GM19193 (cell line): ENCODE results near the gene TRPV3.

Experiments used
- POLR2A ChIP-seq: IDR thresholded peaks from 4 replicates; pipeline ENCODE4 v1.6.1; 2011; ENCODE audit not compliant: insufficient read depth, insufficient read length; ENCODE audit errors: extremely low read depth

Gene TRPV3

GRCh38 chr17:3556916-3557767 is 470 bp downstream of the TRPV3 start:
- TF ChIP-seq POLR2A, result no peak

GRCh38 chr17:3556239-3556915 is 1.2 kb downstream of the TRPV3 start:
- TF ChIP-seq POLR2A, result no peak

- TF ChIP-seq POLR2A, result no peak
Measured at GRCh38 chr17:3555189-3555796, 2.3 kb downstream of the TRPV3 start.

- TF ChIP-seq POLR2A, result no peak
Measured at GRCh38 chr17:3554440-3554839, 3.2 kb downstream of the TRPV3 start.

DNA sequence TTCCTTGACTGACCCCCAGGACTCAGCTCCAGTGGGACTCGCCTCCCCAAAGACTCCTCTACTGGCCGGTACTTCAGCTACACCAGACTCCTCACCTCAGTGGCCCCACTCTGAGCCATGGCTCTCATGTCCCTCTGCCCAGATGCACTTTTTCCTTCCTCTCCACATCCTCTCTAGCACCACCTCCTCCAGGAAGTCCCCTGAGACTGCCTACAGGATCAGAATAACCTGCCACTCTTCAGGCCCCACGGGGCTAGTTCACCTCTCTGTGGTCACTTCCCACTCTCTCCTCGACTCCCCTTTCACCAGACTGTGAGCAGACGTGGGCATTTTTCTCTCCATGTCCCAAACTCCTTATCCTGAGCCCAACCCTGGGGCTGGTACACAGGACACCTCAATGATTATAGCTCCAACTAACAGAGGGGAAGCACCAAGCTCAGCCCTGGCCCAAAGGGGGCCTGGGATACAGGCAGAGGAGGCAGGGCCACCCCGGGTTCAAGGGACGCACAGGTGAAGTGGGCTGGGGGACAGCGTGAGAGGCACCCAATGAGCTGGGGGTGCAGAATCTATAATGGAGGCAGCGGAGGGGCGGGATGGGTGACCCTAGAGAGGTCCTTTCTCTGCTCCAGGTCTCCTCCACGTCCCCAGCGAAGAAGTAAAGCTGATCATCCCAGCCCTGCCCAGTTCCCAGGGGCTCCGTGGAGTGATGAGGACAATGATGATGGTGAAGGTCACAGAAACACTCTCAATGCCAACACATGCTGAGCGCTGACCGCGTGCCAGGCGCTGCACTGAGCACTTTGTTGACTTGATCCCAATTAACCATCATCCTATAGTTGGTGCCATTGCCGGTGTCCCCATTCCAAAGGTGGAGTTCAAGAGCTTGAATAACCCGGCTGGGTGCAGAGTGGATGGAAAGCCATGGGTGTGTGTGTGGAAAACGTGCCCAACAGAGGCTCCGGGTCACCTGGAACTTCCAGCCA is 3.9 kb downstream of the TRPV3 start:
- TF ChIP-seq POLR2A, result no peak

GRCh38 chr17:3552916-3553315 is 4.7 kb downstream of the TRPV3 start:
- TF ChIP-seq POLR2A, result no peak

DNA sequence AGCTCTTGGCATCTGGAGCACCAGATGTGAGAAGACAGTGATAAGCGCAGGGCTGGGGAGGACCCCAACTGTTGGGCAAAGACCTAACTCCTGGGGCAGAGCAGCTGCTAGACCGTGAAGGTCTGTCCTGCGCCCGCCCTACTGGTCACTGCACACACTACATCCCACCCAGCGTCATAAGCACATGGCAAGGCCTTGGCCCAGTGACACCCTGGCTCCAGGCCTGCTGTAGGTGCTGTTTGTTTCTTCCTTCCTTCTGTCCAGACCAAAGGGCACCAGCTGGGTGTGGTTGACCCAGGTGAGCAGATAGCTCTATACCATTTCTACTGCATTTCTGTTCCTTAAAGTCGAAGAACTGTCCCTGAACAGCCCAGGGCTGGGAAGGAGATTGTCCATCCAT is 6.4 kb downstream of the TRPV3 start:
- TF ChIP-seq POLR2A, result no peak

- TF ChIP-seq POLR2A, result no peak
Measured at GRCh38 chr17:3549610-3550162, 7.9 kb downstream of the TRPV3 start.

DNA sequence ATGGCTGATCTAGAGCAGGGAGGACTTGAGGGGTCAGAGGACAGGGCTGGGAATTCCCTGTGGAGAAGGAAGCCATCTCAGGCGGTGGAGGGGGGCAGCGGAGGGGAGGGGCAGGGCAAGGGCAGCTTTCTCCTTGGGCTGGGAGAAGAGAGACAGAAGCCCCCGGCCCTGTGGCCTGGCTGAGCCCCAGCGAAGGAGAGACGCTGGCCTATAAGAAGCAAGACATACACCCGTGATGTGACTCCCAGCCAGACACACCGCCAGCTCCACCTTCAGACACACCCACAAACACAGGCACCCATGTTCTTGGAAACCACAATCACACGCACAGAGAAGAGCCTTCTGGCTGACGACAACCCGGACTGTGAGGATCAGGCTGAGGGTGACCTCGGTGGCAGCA is 10.0 kb downstream of the TRPV3 start:
- no peak for TF ChIP-seq POLR2A

DNA sequence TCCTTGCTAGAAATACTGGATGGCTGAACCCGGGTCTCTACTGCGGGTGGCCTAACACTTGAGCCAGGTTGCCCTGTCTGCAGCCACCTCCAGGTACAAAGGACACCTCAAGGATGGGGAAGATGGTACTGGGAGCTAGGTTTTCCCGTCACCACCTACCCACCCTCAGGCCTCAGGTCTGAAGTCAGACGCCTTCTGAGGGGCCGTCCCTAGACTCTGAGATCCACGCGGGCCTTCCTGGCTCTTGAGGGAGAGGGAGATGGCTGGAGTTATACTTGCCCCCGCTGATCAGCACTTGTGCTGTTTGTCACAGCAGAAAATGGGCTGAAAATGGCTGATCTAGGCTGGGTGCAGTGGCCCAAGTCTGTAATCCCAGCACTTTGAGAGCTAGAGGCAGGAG is 10.6 kb downstream of the TRPV3 start:
- TF ChIP-seq POLR2A, result no peak

DNA sequence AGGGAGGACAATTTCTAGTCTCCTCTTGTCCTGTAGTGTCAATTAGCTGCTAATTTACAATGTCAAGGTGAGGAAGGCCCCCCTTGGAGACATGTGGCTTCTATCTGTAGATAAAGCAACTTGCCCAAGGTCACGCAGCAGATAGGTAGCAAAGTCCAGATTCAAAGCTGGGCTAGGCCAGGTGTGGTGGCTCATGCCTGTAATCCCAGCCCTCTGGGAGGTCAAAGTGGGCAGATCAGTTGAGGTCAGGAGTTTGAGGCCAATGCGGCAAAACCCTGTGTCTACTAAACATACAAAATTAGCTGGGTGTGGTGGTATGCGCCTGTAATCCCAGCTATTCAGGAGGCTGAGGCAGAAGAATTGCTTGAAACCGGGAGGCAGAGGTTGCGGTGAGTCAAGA is 11.1 kb downstream of the TRPV3 start:
- no peak for TF ChIP-seq POLR2A

GRCh38 chr17:3545151-3545550 is 12.5 kb downstream of the TRPV3 start:
- no peak for TF ChIP-seq POLR2A

DNA sequence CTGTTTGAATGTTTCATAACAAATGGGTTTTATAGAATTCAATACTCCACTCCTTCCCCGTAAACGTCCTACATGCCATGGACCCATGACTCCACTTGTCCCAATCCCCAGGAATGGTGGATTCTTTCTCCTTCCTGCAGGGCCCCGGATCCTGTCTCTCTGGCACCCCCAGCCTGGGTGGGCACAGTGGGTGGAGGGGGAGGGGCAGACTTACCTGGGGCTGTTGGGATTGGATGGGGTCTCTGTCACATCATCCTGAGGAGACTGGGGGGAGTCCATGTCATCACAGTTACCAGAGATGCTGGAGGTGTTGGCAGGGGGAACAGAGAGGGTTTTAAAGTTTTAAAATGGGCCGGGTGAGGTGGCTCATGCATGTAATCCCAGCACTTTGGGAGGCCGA is 13.2 kb downstream of the TRPV3 start:
- TF ChIP-seq POLR2A, result no peak

DNA sequence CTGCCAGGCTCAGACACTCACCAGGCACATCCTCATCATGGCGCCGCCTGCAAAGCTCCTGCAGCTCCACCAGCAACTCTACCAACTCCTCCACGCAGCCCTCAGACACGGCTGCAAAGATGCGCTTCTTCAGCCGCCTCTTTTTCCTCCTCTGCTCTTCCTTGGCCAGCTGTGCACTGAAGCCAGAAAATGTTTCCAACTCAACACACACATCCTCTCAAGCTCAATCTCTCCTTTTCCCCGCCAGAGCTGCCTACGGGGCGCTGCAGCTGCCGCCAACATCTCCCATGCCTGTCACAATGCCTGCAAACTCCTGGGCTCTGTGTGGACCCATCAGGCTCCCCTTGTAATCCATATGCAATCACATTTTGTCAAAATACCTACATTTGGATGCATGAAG is 14.2 kb downstream of the TRPV3 start:
- TF ChIP-seq POLR2A, result no peak
